Neural cell (in vitro differentiated cells): ENCODE data around the gene CD163L1. TPM values are rescaled to one million over a fixed set of nuclear protein-coding genes. Genes with fewer than 3 reads are reported as not detected.

Source experiments
- H2AFZ ChIP-seq: fragments of 200-600, 300-800 bp; sonication (generic), shearing (Covaris generic); 2 replicates; pipeline ENCODE4 v1.6.0; 2014; ENCODE audit warnings: low read depth, mild to moderate bottlenecking, antibody characterized with exemption, low read length, moderate library complexity
- H3F3A ChIP-seq: fragments of 200-600 bp; shearing (Covaris generic); 2 replicates; pipeline ENCODE4 v1.6.1; 2016; ENCODE audit warnings: mild to moderate bottlenecking, moderate library complexity, mixed read lengths, antibody characterized with exemption, low read length; ENCODE audit not compliant: insufficient read depth, poor library complexity, severe bottlenecking
- H3K27ac ChIP-seq: fragments of 200-600, 300-800 bp; sonication (generic), shearing (Covaris generic); 2 replicates; pipeline ENCODE4 v1.5.1; 2014; ENCODE audit warnings: mild to moderate bottlenecking, low read length, moderate library complexity
- H3K27me3 ChIP-seq: fragments of 300-800, 200-600 bp; sonication (generic), shearing (Covaris generic); 2 replicates; pipeline ENCODE4 v1.6.0; 2014; ENCODE audit warnings: mild to moderate bottlenecking, low read depth, low read length, moderate library complexity; ENCODE audit not compliant: insufficient read depth
- H3K36me3 ChIP-seq: fragments of 300-800, 200-600 bp; sonication (generic), shearing (Covaris generic); 2 replicates; pipeline ENCODE4 v1.5.1; 2014; ENCODE audit warnings: mild to moderate bottlenecking, antibody characterized with exemption, low read length, moderate library complexity; ENCODE audit not compliant: insufficient read depth
- H3K4me2 ChIP-seq: fragments of 300-800, 200-600 bp; sonication (generic), shearing (Covaris generic); 2 replicates; pipeline ENCODE4 v1.6.0; 2014; ENCODE audit warnings: mild to moderate bottlenecking, low read length
- H3K4me3 ChIP-seq: fragments of 300-800, 200-600 bp; sonication (generic), shearing (Covaris generic); 2 replicates; pipeline ENCODE4 v1.5.1; 2014; ENCODE audit warnings: mild to moderate bottlenecking, low read length, moderate library complexity
- H3K79me2 ChIP-seq: fragments of 200-600 bp; shearing (Covaris generic); replicated peaks from 2 replicates; pipeline ENCODE4 v1.6.0; 2014; ENCODE audit warnings: mild to moderate bottlenecking, low read length, moderate library complexity; ENCODE audit not compliant: insufficient read depth
- H3K9ac ChIP-seq: fragments of 300-800, 200-600 bp; sonication (generic), shearing (Covaris generic); 2 replicates; pipeline ENCODE4 v1.6.1; 2016; ENCODE audit warnings: mild to moderate bottlenecking, low read length, mixed read lengths
- H3K9me2 ChIP-seq: fragments of 200-600 bp; shearing (Covaris generic); 2 replicates; pipeline ENCODE4 v1.6.1; 2016; ENCODE audit warnings: mild to moderate bottlenecking, low read length, mixed read lengths; ENCODE audit not compliant: insufficient read depth
- H3K9me3 ChIP-seq: fragments of 200-600, 300-800 bp; sonication (generic), shearing (Covaris generic); 2 replicates; pipeline ENCODE4 v1.6.1; 2016; ENCODE audit warnings: mild to moderate bottlenecking, mixed run types, low read length, moderate library complexity, mixed read lengths
- H4K20me1 ChIP-seq: fragments of 200-600 bp; shearing (Covaris generic); 2 replicates; pipeline ENCODE4 v1.6.1; 2016; ENCODE audit warnings: mild to moderate bottlenecking, mixed run types; ENCODE audit not compliant: insufficient read depth
- EP300 ChIP-seq: fragments of 450-650 bp; conservative IDR thresholded peaks from 2 replicates; pipeline ENCODE4 v1.6.1; 2014; ENCODE audit warnings: antibody characterized with exemption, mild to moderate bottlenecking, moderate library complexity; ENCODE audit not compliant: poor library complexity, severe bottlenecking
- EZH2 ChIP-seq: fragments of 200-600, 300-800 bp; shearing (Covaris generic), sonication (generic); IDR thresholded peaks from 2 replicates; pipeline ENCODE4 v1.6.1; 2014; ENCODE audit warnings: antibody characterized with exemption, low read length, borderline replicate concordance, mild to moderate bottlenecking; ENCODE audit not compliant: insufficient read depth, poor library complexity, severe bottlenecking
- MXI1 ChIP-seq: fragments of 450-650 bp; conservative IDR thresholded peaks from 2 replicates; pipeline ENCODE4 v1.6.1; 2014; ENCODE audit warnings: antibody characterized with exemption, mild to moderate bottlenecking; ENCODE audit not compliant: poor library complexity, severe bottlenecking
- POLR2AphosphoS5 ChIP-seq: IDR thresholded peaks from 2 replicates; pipeline ENCODE4 v1.6.1; 2012
- RAD21 ChIP-seq: fragments of 450-650 bp; conservative IDR thresholded peaks from 2 replicates; pipeline ENCODE4 v1.6.1; 2014; ENCODE audit warnings: antibody characterized with exemption, mild to moderate bottlenecking, moderate library complexity
- REST ChIP-seq: IDR thresholded peaks from 2 replicates; pipeline ENCODE4 v1.6.1; 2012; ENCODE audit warnings: borderline replicate concordance
- SMC3 ChIP-seq: fragments of 450-650 bp; conservative IDR thresholded peaks from 2 replicates; pipeline ENCODE4 v1.6.1; 2014; ENCODE audit warnings: antibody characterized with exemption, mild to moderate bottlenecking, moderate library complexity; ENCODE audit not compliant: poor library complexity
- TAF1 ChIP-seq: IDR thresholded peaks from 2 replicates; pipeline ENCODE4 v1.6.1; 2012; ENCODE audit warnings: low read depth
- polyA plus RNA-seq: library from polyadenylated mRNA; depleted of rRNA; stranded (reverse); fragments of >200 nt; gene quantifications from 2 replicates; pipeline ENCODE4 v1.2.3, GENCODE V29; 2014
- TF ChIP-seq, protein P1 (sequence below): fragments of 450-650 bp; IDR thresholded peaks from 2 replicates; pipeline ENCODE4 v1.5.1; 2014; ENCODE audit warnings: antibody characterized with exemption, mild to moderate bottlenecking, moderate library complexity; ENCODE audit not compliant: poor library complexity, severe bottlenecking

CD163L1 gene
- polyA plus RNA-seq, 1 donor from 2014 or later = 0.62 TPM

DNA sequence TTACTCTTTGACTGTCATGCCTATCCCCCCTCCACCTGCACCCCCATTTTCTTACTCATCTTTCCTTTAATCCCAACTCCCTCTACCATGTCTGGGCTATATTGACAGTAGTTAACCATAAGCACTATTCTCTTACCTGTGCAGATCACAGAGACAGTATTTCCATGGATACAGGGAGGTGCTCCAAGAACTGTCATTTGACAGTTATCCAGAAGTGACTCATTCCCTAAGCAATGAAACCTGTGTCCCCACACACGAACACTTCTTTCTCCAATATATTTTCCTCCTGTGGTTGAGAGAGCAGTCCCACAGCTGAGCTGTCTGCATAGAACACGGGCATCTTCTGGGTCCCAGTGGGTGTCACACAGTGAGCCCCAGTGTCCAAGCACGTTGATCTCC is 68.8 kb downstream of the CD163L1 start:
- H3K4me3 ChIP-seq = no peak overlapping the region
- H2AFZ ChIP-seq = no peak overlapping the region
- H3K27ac ChIP-seq = no peak overlapping the region
- H3K27me3 ChIP-seq = no peaks in the 10 kb centered on the region
- no peaks in the 10 kb centered on the region for H3F3A ChIP-seq
- H3K79me2 ChIP-seq = no peaks in the 10 kb centered on the region
- TF ChIP-seq SMC3 = no peak
- no peak for TF ChIP-seq EZH2
- TF ChIP-seq MXI1 = no peak
- TF ChIP-seq REST = no peak
- TF ChIP-seq TAF1 = no peak
- TF ChIP-seq POLR2AphosphoS5 = no peak
- no peak for TF ChIP-seq RAD21
- TF ChIP-seq, protein P1, sequence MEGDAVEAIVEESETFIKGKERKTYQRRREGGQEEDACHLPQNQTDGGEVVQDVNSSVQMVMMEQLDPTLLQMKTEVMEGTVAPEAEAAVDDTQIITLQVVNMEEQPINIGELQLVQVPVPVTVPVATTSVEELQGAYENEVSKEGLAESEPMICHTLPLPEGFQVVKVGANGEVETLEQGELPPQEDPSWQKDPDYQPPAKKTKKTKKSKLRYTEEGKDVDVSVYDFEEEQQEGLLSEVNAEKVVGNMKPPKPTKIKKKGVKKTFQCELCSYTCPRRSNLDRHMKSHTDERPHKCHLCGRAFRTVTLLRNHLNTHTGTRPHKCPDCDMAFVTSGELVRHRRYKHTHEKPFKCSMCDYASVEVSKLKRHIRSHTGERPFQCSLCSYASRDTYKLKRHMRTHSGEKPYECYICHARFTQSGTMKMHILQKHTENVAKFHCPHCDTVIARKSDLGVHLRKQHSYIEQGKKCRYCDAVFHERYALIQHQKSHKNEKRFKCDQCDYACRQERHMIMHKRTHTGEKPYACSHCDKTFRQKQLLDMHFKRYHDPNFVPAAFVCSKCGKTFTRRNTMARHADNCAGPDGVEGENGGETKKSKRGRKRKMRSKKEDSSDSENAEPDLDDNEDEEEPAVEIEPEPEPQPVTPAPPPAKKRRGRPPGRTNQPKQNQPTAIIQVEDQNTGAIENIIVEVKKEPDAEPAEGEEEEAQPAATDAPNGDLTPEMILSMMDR = no peak
- TF ChIP-seq EP300 = no peak
- H3K9me3 ChIP-seq = no peaks in the 10 kb centered on the region
- no peak overlapping the region for H3K4me2 ChIP-seq
- no peaks in the 10 kb centered on the region for H3K9me2 ChIP-seq
- no peaks in the 10 kb centered on the region for H3K36me3 ChIP-seq
- no peak overlapping the region for H3K9ac ChIP-seq
- no peaks in the 10 kb centered on the region for H4K20me1 ChIP-seq

GRCh38 chr12:7374423-7375144 is 69.4 kb downstream of the CD163L1 start:
- H3K36me3 ChIP-seq = no peaks in the 10 kb centered on the region
- no peak overlapping the region for H3K4me3 ChIP-seq
- no peaks in the 10 kb centered on the region for H3K27me3 ChIP-seq
- no peaks in the 10 kb centered on the region for H3K79me2 ChIP-seq
- no peaks in the 10 kb centered on the region for H4K20me1 ChIP-seq
- TF ChIP-seq EP300 (no peak), SMC3 (no peak), POLR2AphosphoS5 (no peak), REST (no peak), EZH2 (no peak), RAD21 (no peak), TAF1 (no peak), MXI1 (no peak)
- TF ChIP-seq, protein P1 = no peak
- H3K27ac ChIP-seq = no peak overlapping the region
- H3K9ac ChIP-seq = no peak overlapping the region
- H3K9me3 ChIP-seq = no peaks in the 10 kb centered on the region
- H3F3A ChIP-seq = no peaks in the 10 kb centered on the region
- no peak overlapping the region for H3K4me2 ChIP-seq
- H3K9me2 ChIP-seq = no peaks in the 10 kb centered on the region
- H2AFZ ChIP-seq = no peak overlapping the region
